Hematopoietic multipotent progenitor cell treated with erythropoietin and hydrocortisone succinate and interleukin-3 and kit ligand, for 6 days (in vitro differentiated cells): ENCODE measurements around the gene GIT2.

Source experiments
- DNase-seq: peaks from one replicate; pipeline ENCODE4 v3.0.0-alpha.2; 2015

The GIT2 gene

GRCh38 chr12:109972821-109973220, 23.3 kb downstream of the GIT2 start:
- DNase-seq: no peak

DNA sequence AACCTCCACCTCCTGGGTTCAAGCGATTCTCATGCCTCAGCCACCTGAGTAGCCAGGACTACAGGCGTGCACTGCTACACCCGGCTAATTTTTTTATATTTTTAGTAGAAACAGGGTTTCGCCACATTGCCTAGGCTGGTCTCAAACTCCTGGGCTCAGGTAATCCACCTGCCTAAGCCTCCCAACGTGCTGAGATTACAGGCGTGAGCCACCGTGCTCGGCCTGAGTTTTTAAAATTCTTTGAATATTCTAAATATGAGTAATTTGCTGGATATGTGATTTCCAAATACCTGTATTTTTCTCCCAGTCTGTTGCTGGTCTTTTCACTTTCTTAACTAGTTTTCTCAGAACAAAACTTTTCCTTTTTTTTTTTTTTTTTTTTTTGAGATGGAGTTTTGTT, 27.4 kb downstream of the GIT2 start:
- no peak for DNase-seq

DNA sequence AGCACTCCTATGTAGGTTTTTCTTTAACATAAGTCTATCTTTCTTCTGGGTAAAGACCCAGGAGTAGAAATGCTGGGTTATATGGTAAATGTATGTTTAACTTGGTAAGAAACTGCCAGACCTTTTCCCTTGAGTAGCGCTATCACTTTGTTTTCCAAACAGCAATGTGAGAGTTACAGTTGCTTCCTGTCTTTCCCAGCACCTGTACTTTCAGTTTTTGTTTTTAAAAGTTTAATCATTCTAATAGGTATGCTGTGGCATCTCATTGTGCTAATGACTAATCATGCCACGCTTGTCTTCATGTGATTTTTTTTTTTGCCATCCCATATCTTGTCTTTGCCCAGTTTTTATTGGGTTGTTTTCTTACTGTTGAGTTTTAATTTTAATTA, 28.1 kb downstream of the GIT2 start:
- DNase-seq: no peak

DNA sequence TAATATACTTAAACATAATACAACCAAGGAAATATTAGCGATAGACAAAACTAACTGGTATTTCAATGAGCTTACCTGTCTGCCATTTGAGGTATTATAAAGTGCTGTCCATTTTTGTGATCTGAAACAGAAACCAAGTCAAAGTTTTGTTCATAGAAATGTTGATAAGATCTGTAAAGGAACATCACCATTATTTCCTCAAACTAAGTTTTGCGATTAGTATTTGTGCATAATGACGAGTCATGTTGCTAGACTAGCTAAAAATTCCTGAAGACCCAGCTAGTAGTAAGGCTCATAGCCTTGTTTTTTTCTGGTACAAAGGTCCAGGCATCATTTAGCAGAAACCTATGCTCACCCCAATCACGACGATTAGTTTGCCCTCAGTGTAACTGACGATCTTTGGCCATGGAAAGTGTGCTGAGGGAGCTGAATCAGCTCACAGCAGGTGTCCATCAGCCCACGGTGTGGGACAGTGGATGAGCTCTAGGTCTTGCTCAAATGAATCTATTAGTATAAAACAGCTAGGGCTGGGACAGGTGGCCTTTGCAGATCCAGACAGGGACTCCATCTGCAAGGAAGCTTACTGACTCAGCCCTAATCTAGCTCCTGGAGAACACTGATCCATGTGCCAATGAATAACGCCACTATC, 28.7 kb downstream of the GIT2 start:
- no peak for DNase-seq

GRCh38 chr12:109966546-109966945, 29.6 kb downstream of the GIT2 start:
- no peak for DNase-seq

- no peak for DNase-seq
Measured at GRCh38 chr12:109963743-109964429, 32.3 kb downstream of the GIT2 start.

DNA sequence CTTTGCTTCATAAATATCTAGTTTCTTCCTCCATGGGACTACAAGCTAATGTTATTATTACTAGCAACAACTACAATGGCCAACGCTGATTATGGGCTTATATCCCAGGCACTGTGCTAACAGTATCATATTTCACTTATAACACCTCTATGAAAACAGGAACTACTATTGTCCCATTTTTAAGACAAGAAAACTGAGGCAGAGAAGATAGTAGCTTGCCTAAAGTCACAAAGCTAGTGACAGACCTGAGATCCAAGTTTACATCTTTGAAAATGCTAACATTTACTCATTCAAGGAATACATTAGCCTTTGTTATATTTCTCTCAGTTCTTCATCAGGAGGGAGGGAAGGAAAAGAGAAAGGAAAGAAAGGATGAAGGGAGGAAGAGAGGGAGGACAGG, 32.8 kb downstream of the GIT2 start:
- DNase-seq: no peak

DNA sequence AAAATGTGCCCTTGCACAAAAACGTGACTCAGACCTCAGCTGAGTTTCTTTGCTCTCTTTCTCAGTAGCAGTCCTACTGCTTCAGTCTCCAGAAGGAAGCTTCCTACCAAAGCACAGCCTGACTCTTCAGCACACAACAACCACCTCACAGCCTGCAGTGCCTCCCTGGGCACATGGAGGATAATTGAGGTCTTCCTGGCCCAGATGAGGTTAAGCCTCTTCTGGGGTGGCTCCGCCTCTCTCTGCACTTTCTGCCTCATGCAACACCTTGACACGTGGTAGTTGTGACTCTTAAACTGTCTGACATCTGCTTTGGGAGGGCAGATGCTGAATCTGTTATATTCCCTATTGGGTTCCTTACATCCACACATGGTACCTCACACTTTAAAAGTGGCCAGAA, 33.8 kb downstream of the GIT2 start:
- no peak for DNase-seq

GRCh38 chr12:109961612-109962011, 34.6 kb downstream of the GIT2 start:
- DNase-seq: no peak

- no peak for DNase-seq
Measured at GRCh38 chr12:109961201-109961600, 35.0 kb downstream of the GIT2 start.

- no peak for DNase-seq
Measured at GRCh38 chr12:109959411-109960093, 36.6 kb downstream of the GIT2 start.

GRCh38 chr12:109958374-109958773, 37.8 kb downstream of the GIT2 start:
- no peak for DNase-seq

- DNase-seq: no peak
Measured at GRCh38 chr12:109953656-109954055, 42.5 kb downstream of the GIT2 start.

- DNase-seq: no peak
Measured at GRCh38 chr12:109952873-109953272, 43.3 kb downstream of the GIT2 start.

DNA sequence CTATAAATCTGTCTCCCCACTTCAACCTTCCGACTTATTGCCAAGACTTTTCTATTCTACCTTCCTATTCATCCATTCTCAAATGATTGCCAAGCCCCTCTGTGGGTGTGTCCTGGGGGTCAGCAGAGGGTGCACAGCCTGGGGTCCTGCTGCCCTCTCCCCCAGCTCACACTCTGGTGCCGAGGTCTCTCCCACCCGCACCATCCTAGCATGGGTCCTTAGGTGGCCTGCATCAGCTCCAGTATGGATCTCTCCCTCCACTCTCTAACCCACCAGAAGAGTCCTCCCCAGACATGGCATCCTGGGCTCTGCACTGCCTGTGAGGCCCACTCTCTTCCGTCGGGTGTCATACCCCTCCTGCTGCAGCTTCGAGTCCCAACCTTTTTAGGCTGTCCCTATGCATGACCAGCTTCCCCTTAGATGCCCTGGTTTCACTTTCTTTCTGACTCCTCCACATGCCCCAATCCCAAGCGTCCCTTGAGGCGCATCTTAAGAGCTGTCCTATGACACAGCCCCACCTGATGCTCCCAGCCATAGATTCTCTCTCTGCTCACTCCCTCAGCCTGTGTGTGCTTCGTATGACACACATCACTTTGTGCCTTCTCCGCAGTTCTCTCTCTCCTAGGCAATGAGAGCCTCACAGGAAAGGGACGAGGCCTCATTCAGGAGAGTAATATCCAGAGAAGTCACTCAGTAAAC, 43.9 kb downstream of the GIT2 start:
- DNase-seq: no peak

- DNase-seq: no peak
Measured at GRCh38 chr12:109951751-109952150, 44.4 kb downstream of the GIT2 start.

GRCh38 chr12:109951136-109951535, 45.0 kb downstream of the GIT2 start:
- DNase-seq: no peak

GRCh38 chr12:109950625-109951024, 45.5 kb downstream of the GIT2 start:
- DNase-seq: no peak

GRCh38 chr12:109949089-109949488, 47.1 kb downstream of the GIT2 start:
- no peak for DNase-seq

- DNase-seq: no peak
Measured at GRCh38 chr12:109948368-109948767, 47.8 kb downstream of the GIT2 start.

DNA sequence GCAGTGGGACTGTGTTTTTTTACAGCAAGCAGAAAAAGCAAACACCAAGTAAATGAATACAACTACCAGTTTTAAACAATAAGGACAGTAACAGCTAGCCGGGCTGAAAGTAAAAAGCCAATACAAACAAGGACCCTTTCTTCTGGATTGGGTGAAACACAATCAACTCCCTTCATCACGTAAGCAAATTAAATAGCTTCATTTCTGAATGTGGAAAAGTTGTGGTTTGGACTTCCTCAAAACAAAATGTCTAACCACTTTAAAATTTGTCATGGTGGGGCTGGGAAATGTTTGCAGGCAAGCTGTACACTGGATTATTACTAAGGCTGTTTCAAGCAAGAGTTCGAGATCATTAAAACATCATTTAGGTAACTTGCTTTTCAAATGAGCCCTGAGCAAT, 48.6 kb downstream of the GIT2 start:
- peak; percentile 47 for DNase-seq

GRCh38 chr12:109946913-109947312, 49.3 kb downstream of the GIT2 start:
- no peak for DNase-seq

DNA sequence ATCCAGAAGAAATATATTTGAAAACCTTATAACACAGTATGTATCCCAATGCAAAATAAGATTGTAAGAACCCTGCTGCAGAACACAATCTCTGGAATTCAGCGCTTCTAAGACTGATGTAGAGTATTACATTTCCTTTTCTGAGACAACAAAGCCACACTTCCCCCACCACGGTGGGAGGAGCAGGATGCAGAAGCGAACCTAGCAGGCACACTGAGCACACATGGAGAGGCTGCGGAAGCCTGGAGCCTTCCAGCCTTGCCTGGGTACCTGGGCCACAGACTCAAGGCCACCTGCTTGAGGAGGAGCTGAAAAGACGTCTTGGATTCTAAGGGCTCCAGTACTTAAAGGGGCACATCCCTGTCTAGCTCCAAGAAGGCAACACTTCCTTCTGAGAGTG, 49.7 kb downstream of the GIT2 start:
- no peak for DNase-seq
